Smooth muscle cell (in vitro differentiated cells): ENCODE data around the gene CNTN5. TPM values are rescaled to one million over a fixed set of nuclear protein-coding genes. Genes with fewer than 3 reads are reported as not detected.

Experiments
- DNase-seq: peaks from one replicate; lab custom pipeline; 2025; ENCODE audit not compliant: unreplicated experiment; lab: John Stamatoyannopoulos, UW
- H2AFZ ChIP-seq: fragments of 200-600 bp; sonication (generic); 2 replicates; pipeline ENCODE4 v1.6.0; 2016; ENCODE audit warnings: antibody characterized with exemption, low read depth, mild to moderate bottlenecking
- H3F3A ChIP-seq: fragments of 200-600 bp; sonication (generic); 2 replicates; pipeline ENCODE4 v1.6.0; 2017; ENCODE audit warnings: antibody characterized with exemption, low read depth
- H3K27ac ChIP-seq: fragments of 200-600 bp; sonication (generic); 2 replicates; pipeline ENCODE4 v1.5.1; 2016; ENCODE audit warnings: low read depth, mild to moderate bottlenecking
- H3K27me3 ChIP-seq: fragments of 200-600 bp; sonication (generic); 2 replicates; pipeline ENCODE4 v1.6.1; 2016; ENCODE audit warnings: low read depth, mild to moderate bottlenecking
- H3K36me3 ChIP-seq: fragments of 200-600 bp; sonication (generic); 2 replicates; pipeline ENCODE4 v1.5.1; 2016; ENCODE audit warnings: low read depth
- H3K4me1 ChIP-seq: fragments of 200-600 bp; sonication (generic); 2 replicates; pipeline ENCODE4 v1.5.1; 2016; ENCODE audit warnings: low read depth
- H3K4me2 ChIP-seq: fragments of 200-600 bp; sonication (generic); 2 replicates; pipeline ENCODE4 v1.6.0; 2016; ENCODE audit warnings: mild to moderate bottlenecking
- H3K4me3 ChIP-seq: fragments of 200-600 bp; sonication (generic); 2 replicates; pipeline ENCODE4 v1.5.1; 2016; ENCODE audit warnings: mild to moderate bottlenecking
- H3K79me2 ChIP-seq: fragments of 200-600 bp; sonication (generic); 2 replicates; pipeline ENCODE4 v1.6.0; 2016; ENCODE audit warnings: low read depth, mild to moderate bottlenecking
- H3K9ac ChIP-seq: fragments of 200-600 bp; sonication (generic); 2 replicates; pipeline ENCODE4 v1.6.0; 2016; ENCODE audit warnings: low read depth
- H3K9me3 ChIP-seq: fragments of 200-600 bp; sonication (generic); replicated peaks from 2 replicates; pipeline ENCODE4 v1.5.1; 2016; ENCODE audit warnings: low read depth
- H4K20me1 ChIP-seq: fragments of 200-600 bp; sonication (generic); 2 replicates; pipeline ENCODE4 v1.6.0; 2016; ENCODE audit warnings: low read depth
- CTCF ChIP-seq: fragments of 200-600 bp; sonication (generic); IDR thresholded peaks from 2 replicates; pipeline ENCODE4 v1.5.1; 2017; ENCODE audit warnings: borderline replicate concordance, mild to moderate bottlenecking, antibody characterized with exemption; ENCODE audit not compliant: insufficient read depth, poor library complexity, severe bottlenecking
- WGBS: methylation state at CpG from one replicate; pipeline ENCODE4 v1.1.7; 2016; ENCODE audit warnings: low lambda C conversion rate; 5-methylcytosine and 5-hydroxymethylcytosine counted together
- polyA plus RNA-seq: library from polyadenylated mRNA; unstranded; fragments of >200 nt; fragmentation: Nextera tagmentation; extraction: Ambion mirVana; gene quantifications from 2 replicates; pipeline ENCODE4 v1.2.1, GENCODE V29; 2016
- total RNA-seq: library from RNA; depleted of rRNA; stranded (reverse); fragments of >200 nt; gene quantifications from 2 replicates; pipeline ENCODE4 v1.2.3, GENCODE V29; 2014

CNTN5 gene
- total and polyA plus RNA-seq, 2 experiments from 2014 or later = 0.97 to 3.1 TPM

GRCh38 chr11:100008417-100008816 lies 987.7 kb downstream of the CNTN5 start:
- H3K4me2 ChIP-seq = no peak overlapping the region
- no peak for TF ChIP-seq CTCF

DNA sequence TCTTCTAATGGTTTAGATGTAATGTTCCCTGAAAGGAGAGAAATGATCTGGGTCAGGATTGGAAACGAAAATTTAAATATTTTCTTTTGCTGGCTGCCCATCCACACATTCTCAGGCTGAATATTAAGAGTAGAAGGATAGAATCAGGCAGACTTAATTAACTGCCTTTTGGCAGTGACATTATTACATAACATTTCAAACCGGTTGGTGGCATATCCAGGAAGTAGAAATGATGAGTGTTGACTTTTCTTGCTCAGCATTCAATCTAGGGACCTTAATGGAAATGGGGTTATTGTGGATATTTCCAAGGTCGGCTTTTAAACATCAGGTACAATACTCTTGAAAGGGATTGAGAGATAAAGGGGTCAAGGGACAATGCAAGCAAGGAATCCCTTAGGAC lies 989.0 kb downstream of the CNTN5 start:
- no peak overlapping the region for H3K4me2 ChIP-seq
- no peaks in the 10 kb centered on the region for H3F3A ChIP-seq
- H2AFZ ChIP-seq = no peak overlapping the region
- H3K4me3 ChIP-seq = no peak overlapping the region
- no peaks in the 10 kb centered on the region for H3K9me3 ChIP-seq
- no peaks in the 10 kb centered on the region for H3K4me1 ChIP-seq
- no peak for DNase-seq
- H3K9ac ChIP-seq = no peak overlapping the region
- H3K79me2 ChIP-seq = no peaks in the 10 kb centered on the region
- TF ChIP-seq CTCF = no peak
- 60% methylated on average over 3 of the region's 3 CpGs for WGBS
- H3K27me3 ChIP-seq = no peaks in the 10 kb centered on the region
- no peaks in the 10 kb centered on the region for H3K36me3 ChIP-seq
- H4K20me1 ChIP-seq = no peaks in the 10 kb centered on the region
- no peak overlapping the region for H3K27ac ChIP-seq

More at GRCh38 chr11:100008417-100008816, 987.7 kb downstream of the CNTN5 start:
- H4K20me1 ChIP-seq = no peaks in the 10 kb centered on the region
- DNase-seq = no peak
- no peaks in the 10 kb centered on the region for H3K27me3 ChIP-seq
- no peak overlapping the region for H3K4me3 ChIP-seq
- H3K36me3 ChIP-seq = no peaks in the 10 kb centered on the region
- no peak overlapping the region for H3K9ac ChIP-seq
- H2AFZ ChIP-seq = no peak overlapping the region
- H3K4me1 ChIP-seq = no peaks in the 10 kb centered on the region
- WGBS = 94% methylated on average over 1 of the region's 1 CpG
- H3K9me3 ChIP-seq = no peaks in the 10 kb centered on the region
- H3F3A ChIP-seq = no peaks in the 10 kb centered on the region
- no peak overlapping the region for H3K27ac ChIP-seq
- no peaks in the 10 kb centered on the region for H3K79me2 ChIP-seq

- WGBS = 87% methylated on average over 3 of the region's 3 CpGs
- no peaks in the 10 kb centered on the region for H3K79me2 ChIP-seq
- H4K20me1 ChIP-seq = no peaks in the 10 kb centered on the region
- H3K4me3 ChIP-seq = no peak overlapping the region
- no peaks in the 10 kb centered on the region for H3K9me3 ChIP-seq
- H3K4me2 ChIP-seq = no peak overlapping the region
- TF ChIP-seq CTCF = no peak
- DNase-seq = no peak
- H2AFZ ChIP-seq = no peak overlapping the region
- no peak overlapping the region for H3K9ac ChIP-seq
- no peak overlapping the region for H3K27ac ChIP-seq
- no peaks in the 10 kb centered on the region for H3K36me3 ChIP-seq
- H3K4me1 ChIP-seq = no peaks in the 10 kb centered on the region
- no peaks in the 10 kb centered on the region for H3K27me3 ChIP-seq
- no peaks in the 10 kb centered on the region for H3F3A ChIP-seq
Measured at GRCh38 chr11:100010393-100010792, 989.6 kb downstream of the CNTN5 start.

- no peaks in the 10 kb centered on the region for H3K9me3 ChIP-seq
Measured at GRCh38 chr11:100011697-100012096, 990.9 kb downstream of the CNTN5 start.

More at GRCh38 chr11:100011697-100012096, 990.9 kb downstream of the CNTN5 start:
- no peak for TF ChIP-seq CTCF
- Histone ChIP-seq H3K4me1 (no peaks in the 10 kb centered on the region), H3K4me2 (no peak overlapping the region), H3K4me3 (no peak overlapping the region), H2AFZ (no peak overlapping the region), H3F3A (no peaks in the 10 kb centered on the region), H3K27me3 (no peaks in the 10 kb centered on the region), H3K27ac (no peak overlapping the region), H3K36me3 (no peaks in the 10 kb centered on the region), H4K20me1 (no peaks in the 10 kb centered on the region), H3K9ac (no peak overlapping the region), H3K79me2 (no peaks in the 10 kb centered on the region)
- no peak for DNase-seq
- WGBS = 67% methylated on average over 1 of the region's 1 CpG
